Thymus (tissue), 11 donors: ENCODE measurements around the gene RENBP. TPM values are rescaled to one million over a fixed set of nuclear protein-coding genes. Genes with fewer than 3 reads are reported as not detected.
"Not testable (repeated sequence)": the region's sequence is repeated elsewhere in the genome, so short reads cannot be mapped to it uniquely, and the experiment has no call there.

ENCODE experiments used
- DNase-seq, 9 donors: peaks; one replicate each; pipeline ENCODE4 v3.0.0-alpha.2; 2013; ENCODE audit warnings: low spot score in 9 of 9, low read depth in 6 of 9, missing footprints in 1 of 9
- H3K27ac ChIP-seq, 2 donors: one replicate each; pipeline ENCODE4 v1.5.1; 2013; ENCODE audit warnings: control low read depth in 1 of 2, low read depth in 1 of 2, low read length in 1 of 2, mild to moderate bottlenecking in 1 of 2, moderate library complexity in 1 of 2
- H3K27me3 ChIP-seq, 2 donors: one replicate each; pipeline ENCODE4 v1.5.1; 2013; ENCODE audit warnings: low read length in 1 of 2; ENCODE audit not compliant: control insufficient read depth in 2 of 2, insufficient read depth in 1 of 2
- H3K36me3 ChIP-seq, 2 donors: one replicate each; pipeline ENCODE4 v1.5.1; 2013; ENCODE audit warnings: low read length in 1 of 2, mild to moderate bottlenecking in 1 of 2, moderate library complexity in 1 of 2; ENCODE audit not compliant: control insufficient read depth in 2 of 2, insufficient read depth in 2 of 2
- H3K4me1 ChIP-seq, 2 donors: one replicate each; pipeline ENCODE4 v1.5.1; 2013; ENCODE audit warnings: low read length in 2 of 2; ENCODE audit not compliant: control insufficient read depth in 2 of 2, insufficient read depth in 2 of 2
- H3K4me3 ChIP-seq, 2 donors: one replicate each; pipeline ENCODE4 v1.5.1; 2013; ENCODE audit warnings: low read length in 2 of 2, control low read depth in 1 of 2, mild to moderate bottlenecking in 1 of 2
- H3K9me3 ChIP-seq, 2 donors: one replicate each; pipeline ENCODE4 v1.5.1; 2013; ENCODE audit warnings: low read length in 1 of 2, mild to moderate bottlenecking in 1 of 2; ENCODE audit not compliant: control insufficient read depth in 2 of 2, insufficient read depth in 1 of 2
- WGBS: extraction: QIAGEN DNeasy Blood & Tissue Kit; methylation state at CpG from one replicate; pipeline ENCODE4 v1.1.7; 2013; 5-methylcytosine and 5-hydroxymethylcytosine counted together
- polyA plus RNA-seq: library from polyadenylated mRNA; stranded (reverse); fragments of 200-250 nt; gene quantifications from one replicate; pipeline ENCODE4 v1.2.3, GENCODE V29; 2013
- total RNA-seq: library from RNA; stranded (reverse); fragments of 120-200 nt; gene quantifications from one replicate; pipeline ENCODE4 v1.2.4, GENCODE V29; 2013
- donor health status: healthy.

The RENBP gene
- total and polyA plus RNA-seq, 2 donors = 9.3 to 18.3 TPM

DNA sequence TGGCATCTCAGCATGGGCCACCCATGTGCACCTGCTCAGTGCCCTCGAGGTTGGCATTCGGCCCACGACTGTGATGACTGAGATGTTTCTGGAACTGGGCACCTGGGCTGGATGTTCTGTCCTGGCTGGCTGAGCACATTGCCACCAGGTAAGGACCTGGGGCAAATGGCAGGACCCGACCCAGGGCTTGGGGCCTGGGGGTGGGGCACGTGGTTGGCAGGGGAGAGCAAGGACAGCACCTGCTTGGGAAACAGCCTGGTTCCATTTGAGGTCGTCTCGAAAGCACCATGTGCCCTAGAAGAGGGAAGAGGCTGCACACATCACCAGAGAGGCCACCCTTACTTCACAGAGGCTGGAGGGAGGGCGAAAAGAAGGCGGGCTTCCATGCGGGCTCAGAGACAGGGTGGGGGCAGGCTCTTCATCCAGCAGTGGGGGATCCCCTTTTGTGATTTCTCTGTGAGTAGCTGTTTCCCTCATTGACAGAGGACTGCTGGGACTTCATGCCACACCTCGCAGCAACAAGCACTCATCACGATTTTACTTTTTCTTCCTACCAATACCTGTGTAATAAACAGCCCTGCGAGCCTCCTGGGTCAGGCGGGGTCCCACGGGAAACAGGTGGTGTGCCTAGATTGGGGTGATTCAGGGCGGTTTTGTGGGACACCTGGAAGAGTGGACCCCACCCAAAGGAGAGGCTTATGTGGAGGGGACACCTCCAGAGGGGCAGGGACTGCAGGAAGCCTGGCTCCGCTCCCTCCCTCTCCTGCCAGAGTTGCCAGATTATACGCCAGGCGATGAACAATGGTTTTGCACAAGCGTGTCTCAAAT lies 40.1 kb upstream of the RENBP start:
- WGBS = 35% methylated on average over 20 of the region's 20 CpGs
- Histone ChIP-seq H3K27me3 (peaks cover 0 to 33% of the 10 kb centered on the region in 2 donors), H3K9me3 (peaks cover 0 to 4% of the 10 kb centered on the region in 2 donors), H3K4me1 (peaks cover 33 to 89% of the 10 kb centered on the region in 2 donors), H3K27ac (peak overlapping the region; percentile 77 to 99), H3K4me3 (peak overlapping the region; percentile 50 to 54), H3K36me3 (no peaks in the 10 kb centered on the region)
- peak in 1 of 9 donors; percentile 61 for DNase-seq

DNA sequence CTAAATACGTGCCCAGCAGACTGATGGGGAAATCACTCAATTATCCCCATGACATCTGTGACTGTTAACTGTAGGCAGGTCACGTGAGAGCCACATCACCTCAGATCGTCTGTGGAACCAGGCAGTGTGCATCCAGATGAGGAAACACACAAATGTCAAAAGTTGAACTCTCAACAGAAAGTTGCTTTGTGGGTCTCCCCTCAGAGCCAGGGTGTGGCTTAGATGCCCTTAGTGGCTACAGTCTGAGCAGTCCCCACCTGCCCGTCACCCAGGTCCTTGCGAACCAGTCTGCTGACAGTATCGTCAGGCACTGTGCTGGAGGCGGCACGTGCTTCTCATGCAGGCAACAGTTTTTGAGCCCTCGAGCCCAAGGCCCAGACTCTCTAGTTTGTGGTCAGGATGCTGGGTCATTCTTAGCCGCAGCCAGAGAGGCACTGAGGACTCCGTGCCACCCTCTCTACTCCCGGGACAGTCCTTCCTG lies 38.9 kb upstream of the RENBP start:
- 62% methylated on average over 12 of the region's 12 CpGs for whole genome bisulfite sequencing
- H3K27ac ChIP-seq = peak overlapping the region; percentile 81 to 93

DNA sequence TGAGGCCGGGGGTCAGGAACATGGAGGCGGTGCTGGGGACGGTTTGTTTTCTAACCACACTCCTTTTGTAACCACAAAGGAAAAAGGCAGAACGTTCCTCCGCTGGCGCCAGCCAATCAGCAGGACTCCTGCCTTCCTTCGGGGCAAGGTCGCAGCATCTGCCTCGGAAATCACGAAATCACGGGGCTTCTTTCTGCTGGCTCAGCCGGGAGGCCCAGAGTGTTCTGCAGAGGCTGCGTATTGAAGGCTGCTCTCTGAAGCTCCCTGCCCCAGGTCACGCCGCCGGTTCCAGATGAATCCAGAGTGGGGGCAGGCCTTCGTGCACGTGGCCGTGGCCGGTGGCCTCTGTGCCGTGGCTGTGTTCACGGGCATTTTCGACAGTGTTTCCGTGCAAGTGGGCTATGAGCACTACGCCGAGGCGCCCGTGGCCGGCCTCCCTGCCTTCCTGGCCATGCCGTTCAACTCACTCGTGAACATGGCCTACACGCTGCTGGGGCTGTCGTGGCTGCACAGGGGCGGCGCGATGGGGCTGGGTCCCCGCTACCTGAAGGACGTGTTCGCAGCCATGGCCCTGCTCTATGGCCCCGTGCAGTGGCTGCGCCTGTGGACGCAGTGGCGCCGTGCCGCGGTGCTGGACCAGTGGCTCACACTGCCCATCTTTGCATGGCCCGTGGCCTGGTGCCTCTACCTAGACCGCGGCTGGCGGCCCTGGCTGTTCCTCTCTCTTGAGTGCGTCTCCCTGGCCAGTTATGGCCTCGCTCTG lies 37.5 kb upstream of the RENBP start:
- 50% methylated on average over 52 of the region's 52 CpGs for WGBS
- H3K36me3 ChIP-seq = no peaks in the 10 kb centered on the region
- peaks cover 33 to 68% of the 10 kb centered on the region in 2 donors for H3K4me1 ChIP-seq
- H3K4me3 ChIP-seq = peak overlapping the region in 1 of 2 donors; percentile 23
- peak in 3 of 9 donors; percentile 71 to 87 (median 73) for DNase-seq
- H3K9me3 ChIP-seq = peaks cover 0 to 4% of the 10 kb centered on the region in 2 donors
- H3K27ac ChIP-seq = peak overlapping the region; percentile 91 to 93
- H3K27me3 ChIP-seq = peaks cover 0 to 30% of the 10 kb centered on the region in 2 donors

More for the DNA sequence above, 38.9 kb upstream of the RENBP start:
- peaks cover 0 to 4% of the 10 kb centered on the region in 2 donors for H3K9me3 ChIP-seq
- H3K4me3 ChIP-seq = no peak overlapping the region
- no peaks in the 10 kb centered on the region for H3K36me3 ChIP-seq
- peaks cover 33 to 79% of the 10 kb centered on the region in 2 donors for H3K4me1 ChIP-seq
- H3K27me3 ChIP-seq = peaks cover 0 to 30% of the 10 kb centered on the region in 2 donors
- DNase-seq = peak in 1 of 9 donors; percentile 61

DNA sequence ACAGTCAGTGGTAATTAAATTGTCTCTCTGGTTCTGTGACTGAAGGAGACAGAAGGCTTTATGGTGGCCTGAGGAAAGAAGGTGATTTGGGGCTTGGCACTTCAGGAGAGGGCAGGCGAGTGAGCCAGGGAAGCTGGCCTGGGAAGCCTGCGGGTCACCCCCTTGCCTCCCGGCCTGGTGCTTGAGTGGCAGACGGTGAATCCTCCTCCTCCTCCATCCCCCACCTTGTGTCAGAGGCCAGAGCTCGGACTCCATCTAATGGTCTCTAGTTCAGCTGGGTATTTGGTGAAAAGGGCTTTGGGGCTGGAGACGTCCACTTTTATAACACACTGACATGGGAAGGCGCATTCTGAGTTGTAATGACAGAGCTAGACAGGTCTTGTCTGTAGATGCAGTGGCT lies 36.8 kb upstream of the RENBP start:
- Histone ChIP-seq H3K27me3 (peaks cover 0 to 33% of the 10 kb centered on the region in 2 donors), H3K27ac (peak overlapping the region; percentile 91 to 93), H3K4me1 (peaks cover 33 to 61% of the 10 kb centered on the region in 2 donors), H3K36me3 (no peaks in the 10 kb centered on the region), H3K4me3 (peak overlapping the region in 1 of 2 donors; percentile 23), H3K9me3 (peaks cover 0 to 4% of the 10 kb centered on the region in 2 donors)
- 78% methylated on average over 7 of the region's 7 CpGs for WGBS
- no peak for DNase-seq

DNA sequence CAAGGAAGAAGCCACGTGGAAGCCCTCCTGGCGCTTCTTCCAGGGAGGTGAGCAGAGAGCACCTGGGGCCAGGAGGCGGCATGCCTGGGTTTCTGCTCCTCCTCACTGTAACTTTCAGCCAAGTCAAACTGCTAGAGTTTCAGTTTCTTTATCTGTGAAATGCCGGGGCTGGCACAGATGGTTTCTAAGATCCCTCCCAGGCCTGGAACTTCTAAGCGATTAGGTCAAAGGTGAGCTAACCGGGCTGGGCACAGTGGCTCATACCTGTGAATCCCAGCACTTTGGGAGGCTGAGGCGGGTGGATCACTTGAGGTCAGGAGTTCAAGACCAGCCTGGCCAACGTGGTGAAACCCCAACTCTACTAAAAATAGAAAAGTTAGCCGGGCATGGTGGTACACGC lies 36.0 kb upstream of the RENBP start:
- Histone ChIP-seq H3K4me1 (peaks cover 33 to 55% of the 10 kb centered on the region in 2 donors), H3K27me3 (peaks cover 0 to 32% of the 10 kb centered on the region in 2 donors), H3K27ac (peak overlapping the region; percentile 91 to 93)
- not testable (repeated sequence) for H3K4me3 ChIP-seq, H3K36me3 ChIP-seq, H3K9me3 ChIP-seq
- 34% methylated on average over 9 of the region's 10 CpGs for whole genome bisulfite sequencing
- DNase-seq = peak in 1 of 9 donors; percentile 43

DNA sequence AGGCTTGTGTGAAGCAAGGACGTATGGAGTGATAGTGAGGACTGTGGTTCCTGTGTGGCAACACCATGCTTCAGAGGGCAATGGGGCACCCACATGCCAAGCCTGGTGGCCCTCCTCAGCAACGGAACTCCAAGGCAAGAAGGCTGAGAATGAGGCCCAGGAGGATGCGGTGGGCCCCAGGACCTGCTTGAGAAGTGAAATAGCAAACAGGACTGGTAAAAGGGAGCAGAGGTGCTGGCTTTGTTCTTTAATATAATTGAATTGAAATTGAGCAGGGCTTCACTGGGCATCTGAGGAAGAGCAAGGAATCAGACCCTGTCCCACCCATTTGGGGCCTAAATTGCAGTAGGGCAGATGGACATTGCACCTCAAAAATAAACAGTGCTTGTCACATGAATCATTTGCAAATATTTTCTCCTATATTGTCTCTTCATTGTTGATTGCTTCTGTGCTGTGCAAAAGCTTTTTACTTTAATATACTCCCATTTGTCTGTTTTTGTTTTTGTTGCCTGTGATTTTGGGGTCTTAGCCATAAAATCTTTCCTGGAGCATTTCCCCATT lies 30.4 kb upstream of the RENBP start:
- no peak for DNase-seq

DNA sequence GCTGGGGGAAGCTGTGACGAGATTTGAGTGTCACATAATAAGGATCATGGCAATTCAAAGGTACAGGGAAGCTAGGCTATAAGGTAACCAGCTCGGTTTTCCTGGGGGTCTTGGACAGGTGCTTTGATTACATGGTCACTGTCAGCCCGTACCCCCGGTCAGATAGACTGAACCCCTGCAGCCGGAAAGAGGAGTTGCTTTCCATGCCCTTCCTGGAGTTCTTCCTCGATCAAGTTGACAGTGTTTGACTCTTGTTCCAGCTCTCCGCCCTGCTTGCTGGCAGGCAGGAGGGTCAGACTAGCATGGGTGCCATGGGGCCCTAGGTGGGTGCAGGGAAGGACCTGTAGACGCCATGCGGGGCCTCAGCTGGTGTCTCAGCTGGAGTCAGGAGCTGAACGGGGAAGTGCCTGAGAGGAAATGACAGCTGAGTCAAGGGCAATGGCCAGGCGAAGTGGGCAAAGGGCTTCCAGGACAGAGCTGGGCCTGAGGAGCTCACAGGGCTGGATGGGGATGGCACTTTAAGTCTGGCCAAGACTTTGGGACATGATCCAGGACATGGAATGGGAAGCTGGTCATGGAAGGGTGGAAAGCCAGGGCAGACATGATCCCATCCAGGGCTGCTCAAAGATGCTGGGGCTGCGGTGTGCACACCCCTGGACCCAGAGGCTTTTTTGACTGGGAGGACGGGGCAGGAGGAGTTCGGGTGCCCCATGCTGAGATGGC lies 29.7 kb upstream of the RENBP start:
- Histone ChIP-seq H3K4me3 (no peak overlapping the region), H3K36me3 (peaks cover 0 to 4% of the 10 kb centered on the region in 2 donors), H3K4me1 (peaks cover 9 to 18% of the 10 kb centered on the region in 2 donors), H3K27ac (peak overlapping the region; percentile 65 to 94), H3K27me3 (peaks cover 0 to 16% of the 10 kb centered on the region in 2 donors), H3K9me3 (no peaks in the 10 kb centered on the region)
- peak in 1 of 9 donors; percentile 34 for DNase-seq
- WGBS = 74% methylated on average over 14 of the region's 14 CpGs

More for the DNA sequence above, 30.4 kb upstream of the RENBP start:
- Histone ChIP-seq H3K4me3 (no peak overlapping the region), H3K9me3 (no peaks in the 10 kb centered on the region), H3K4me1 (peaks cover 9 to 18% of the 10 kb centered on the region in 2 donors), H3K36me3 (no peaks in the 10 kb centered on the region), H3K27ac (peak overlapping the region; percentile 70 to 94), H3K27me3 (peaks cover 0 to 16% of the 10 kb centered on the region in 2 donors)
- WGBS = 73% methylated on average over 3 of the region's 3 CpGs
